Lung (tissue), 12 donors: ENCODE data around the gene HDAC10. TPM values are rescaled to one million over a fixed set of nuclear protein-coding genes. Genes with fewer than 3 reads are reported as not detected.

ENCODE experiments used
- ATAC-seq: fragments of 200-7000 bp; cut with Tn5 transposase; one replicate; pipeline ENCODE4 v1.9.1; 2020; ENCODE audit warnings: moderate number of reproducible peaks; ENCODE audit not compliant: insufficient read depth, low FRiP score
- DNase-seq, 3 donors: peaks; one replicate each; pipeline ENCODE4 v3.0.0-alpha.2; 2013 to 2017
- H3K27ac ChIP-seq, 2 donors: one replicate each; pipeline ENCODE4 v1.5.1; 2013; ENCODE audit warnings: mild to moderate bottlenecking in 2 of 2, moderate library complexity in 2 of 2, control low read depth in 1 of 2, inconsistent platforms in 1 of 2, low read depth in 1 of 2, low read length in 1 of 2
- H3K27me3 ChIP-seq, 3 donors: one replicate each; pipeline ENCODE4 v1.5.1; 2013; ENCODE audit warnings: low read length in 2 of 3; ENCODE audit not compliant: control insufficient read depth in 3 of 3, insufficient read depth in 3 of 3
- H3K36me3 ChIP-seq, 4 donors: one replicate each; pipeline ENCODE4 v1.5.1; 2013; ENCODE audit warnings: low read length in 4 of 4, mild to moderate bottlenecking in 1 of 4, moderate library complexity in 1 of 4; ENCODE audit not compliant: control insufficient read depth in 4 of 4, insufficient read depth in 4 of 4
- H3K4me1 ChIP-seq, 5 donors: one replicate each; pipeline ENCODE4 v1.5.1; 2013; ENCODE audit warnings: low read length in 5 of 5, mild to moderate bottlenecking in 2 of 5, moderate library complexity in 1 of 5; ENCODE audit not compliant: control insufficient read depth in 5 of 5, insufficient read depth in 5 of 5
- H3K4me3 ChIP-seq: one replicate; pipeline ENCODE4 v1.5.1; 2013; ENCODE audit warnings: mild to moderate bottlenecking, control low read depth, moderate library complexity
- H3K9ac ChIP-seq, 2 donors: one replicate each; pipeline ENCODE4 v1.5.1; 2013; ENCODE audit warnings: low read length in 2 of 2, control low read depth in 1 of 2; ENCODE audit not compliant: insufficient read depth in 1 of 2
- H3K9me3 ChIP-seq, 4 donors: one replicate each; pipeline ENCODE4 v1.5.1; 2013; ENCODE audit warnings: low read length in 3 of 4, mild to moderate bottlenecking in 1 of 4, moderate library complexity in 1 of 4; ENCODE audit not compliant: control insufficient read depth in 4 of 4, insufficient read depth in 3 of 4
- WGBS, 2 donors: extraction: QIAGEN DNeasy Blood & Tissue Kit; methylation state at CpG; one replicate each; pipeline ENCODE4 v1.1.7; 2013; 5-methylcytosine and 5-hydroxymethylcytosine counted together
- polyA plus RNA-seq, 2 donors: library from polyadenylated mRNA; stranded (reverse); fragments of 200-250 nt; gene quantifications; one replicate each; pipeline ENCODE4 v1.2.1, GENCODE V29; 2013
- total RNA-seq, 2 donors: library from RNA; depleted of rRNA in 1 of 2; stranded (reverse); fragments of >200 nt in 1 of 2; gene quantifications; one replicate each; pipeline ENCODE4 v1.2.1, GENCODE V29; 2014 to 2021
- TF ChIP-seq, protein P1 (sequence below): IDR thresholded peaks from 2 replicates; pipeline ENCODE4 v1.5.1; 2012; ENCODE audit warnings: mild to moderate bottlenecking; ENCODE audit errors: control extremely low read depth, extremely low read depth
- donor health status: control.
- donor health status: control.
- donor health status: Bipolar disorder and iron deficiency.
- donor health status: healthy.
- donor health status: DM: yes; HTN: yes; CAD: no.

HDAC10 gene
- total and polyA plus RNA-seq, 4 donors, result 32.2 to 53.7 (median 36.3) TPM

DNA sequence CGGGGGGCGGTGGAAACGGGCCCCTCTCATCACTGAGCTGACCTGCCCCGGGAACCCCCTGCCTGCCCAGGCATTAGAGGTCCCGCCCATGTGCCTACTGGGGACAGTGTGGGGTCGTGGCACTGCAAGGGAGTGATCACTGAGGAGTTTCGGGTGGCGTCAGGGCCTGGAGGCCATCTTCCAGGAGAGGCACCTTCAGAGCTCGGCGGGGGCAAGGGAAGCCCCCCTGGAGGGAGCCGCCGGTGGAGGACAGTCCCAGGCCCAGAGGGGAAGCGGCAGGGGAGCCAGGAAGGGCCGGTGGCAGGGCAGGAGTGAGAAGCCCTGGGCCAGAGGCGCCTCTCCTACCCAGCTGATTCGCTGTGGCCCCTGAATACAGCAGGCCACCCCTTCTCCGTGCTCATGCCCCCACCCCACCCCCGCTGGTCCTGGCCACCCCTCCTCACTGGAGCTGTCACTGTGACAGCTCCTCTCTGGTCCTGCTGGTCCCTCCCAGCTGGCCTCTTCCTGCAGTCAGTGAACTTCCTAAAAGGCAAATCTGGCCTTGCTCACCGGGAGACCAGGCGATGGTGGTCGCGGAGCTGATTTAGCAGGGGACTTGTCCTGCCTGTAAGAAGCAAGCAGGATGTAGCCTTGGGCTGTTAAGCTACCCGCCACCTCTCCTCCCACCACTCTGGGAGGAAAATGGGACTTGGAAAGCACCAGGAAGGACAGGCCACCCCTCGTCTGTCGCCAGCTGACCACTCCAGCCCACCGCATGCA is 21.2 kb upstream of the HDAC10 start:
- DNase-seq (peak in 1 of 3 donors; percentile 38), ATAC-seq (no peak)
- no peaks in the 10 kb centered on the region for H3K27me3 ChIP-seq
- H3K27ac ChIP-seq, result no peak overlapping the region
- no peak overlapping the region for H3K9ac ChIP-seq
- H3K4me1 ChIP-seq, result peaks cover 0 to 30% (median 18%) of the 10 kb centered on the region in 5 donors
- TF ChIP-seq, protein P1, sequence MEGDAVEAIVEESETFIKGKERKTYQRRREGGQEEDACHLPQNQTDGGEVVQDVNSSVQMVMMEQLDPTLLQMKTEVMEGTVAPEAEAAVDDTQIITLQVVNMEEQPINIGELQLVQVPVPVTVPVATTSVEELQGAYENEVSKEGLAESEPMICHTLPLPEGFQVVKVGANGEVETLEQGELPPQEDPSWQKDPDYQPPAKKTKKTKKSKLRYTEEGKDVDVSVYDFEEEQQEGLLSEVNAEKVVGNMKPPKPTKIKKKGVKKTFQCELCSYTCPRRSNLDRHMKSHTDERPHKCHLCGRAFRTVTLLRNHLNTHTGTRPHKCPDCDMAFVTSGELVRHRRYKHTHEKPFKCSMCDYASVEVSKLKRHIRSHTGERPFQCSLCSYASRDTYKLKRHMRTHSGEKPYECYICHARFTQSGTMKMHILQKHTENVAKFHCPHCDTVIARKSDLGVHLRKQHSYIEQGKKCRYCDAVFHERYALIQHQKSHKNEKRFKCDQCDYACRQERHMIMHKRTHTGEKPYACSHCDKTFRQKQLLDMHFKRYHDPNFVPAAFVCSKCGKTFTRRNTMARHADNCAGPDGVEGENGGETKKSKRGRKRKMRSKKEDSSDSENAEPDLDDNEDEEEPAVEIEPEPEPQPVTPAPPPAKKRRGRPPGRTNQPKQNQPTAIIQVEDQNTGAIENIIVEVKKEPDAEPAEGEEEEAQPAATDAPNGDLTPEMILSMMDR, result no peak
- H3K36me3 ChIP-seq, result peaks cover 0 to 20% (median 4%) of the 10 kb centered on the region in 4 donors
- no peak overlapping the region for H3K4me3 ChIP-seq
- 41 to 42% methylated on average over 20 to 26 of the region's 26 CpGs for WGBS, 2 donors
- no peaks in the 10 kb centered on the region for H3K9me3 ChIP-seq

DNA sequence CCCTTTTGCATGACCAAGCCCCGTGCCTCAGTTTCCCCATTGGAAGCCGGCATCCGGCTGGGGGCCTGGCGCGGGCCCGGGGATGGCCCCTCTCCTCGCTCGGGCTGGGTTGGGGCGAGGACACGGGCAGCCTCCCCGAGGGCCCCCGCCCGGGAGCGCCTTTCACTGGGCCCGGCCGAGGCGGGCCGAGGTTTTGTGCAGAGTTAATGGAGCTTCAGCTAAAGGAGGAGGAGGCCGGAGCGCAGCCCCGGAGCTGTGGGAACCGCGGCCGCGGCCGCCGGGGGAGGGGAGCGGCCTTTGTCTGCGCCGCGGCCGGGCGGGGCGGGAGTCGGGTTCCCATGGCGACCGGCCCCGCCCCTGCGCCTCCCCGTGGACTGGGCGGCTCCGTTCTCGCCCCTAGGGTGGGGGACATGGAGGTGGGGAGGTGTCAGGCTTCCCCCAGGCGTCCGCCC is 20.5 kb upstream of the HDAC10 start:
- Histone ChIP-seq H3K4me3 (peak overlapping the region; percentile 4), H3K36me3 (peaks cover 0 to 20% (median 4%) of the 10 kb centered on the region in 4 donors), H3K4me1 (peaks cover 0 to 30% (median 18%) of the 10 kb centered on the region in 5 donors), H3K27me3 (no peaks in the 10 kb centered on the region), H3K9ac (no peak overlapping the region), H3K9me3 (no peaks in the 10 kb centered on the region), H3K27ac (no peak overlapping the region)
- TF ChIP-seq, protein P1, result no peak
- DNase-seq (peak in 2 of 3 donors; percentile 61 to 65), ATAC-seq (peak; percentile 5)
- WGBS, 2 donors, result 0 to 1% methylated on average over 32 to 45 of the region's 45 CpGs

DNA sequence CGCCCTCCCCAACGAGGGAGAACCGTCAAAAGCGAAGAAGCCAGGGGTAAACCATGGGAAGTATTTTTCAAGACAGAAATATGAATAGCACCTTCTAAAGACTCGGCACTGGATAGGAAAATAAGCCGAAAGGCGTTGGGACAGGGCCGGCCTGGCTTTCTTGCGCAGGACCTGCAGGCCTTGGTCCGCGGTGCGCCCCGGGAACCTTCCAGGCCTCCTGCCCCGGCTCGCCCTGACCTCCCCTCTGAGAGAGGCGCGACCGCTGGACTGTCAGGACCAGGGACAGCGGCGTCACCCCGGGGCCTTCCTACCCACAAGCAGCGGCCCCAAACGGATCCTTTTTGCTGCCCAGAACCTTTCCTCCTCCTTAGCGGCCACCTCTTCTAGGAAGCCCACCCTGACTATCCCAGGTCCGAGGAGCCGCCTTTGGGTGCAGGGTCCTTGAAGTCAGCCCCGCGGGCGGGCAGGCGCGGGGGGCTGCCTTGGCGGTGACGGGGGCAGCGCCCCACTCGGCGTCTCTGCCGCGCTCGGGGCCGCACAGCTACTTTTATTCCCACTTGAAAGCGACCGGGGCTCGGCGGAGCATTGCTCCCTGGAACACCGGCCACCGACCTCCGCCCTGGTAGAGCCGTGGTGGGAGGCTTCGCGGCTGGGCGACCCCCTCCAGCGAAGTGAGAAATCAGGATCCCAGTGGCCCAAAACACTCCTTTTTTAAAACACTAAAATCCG is 19.8 kb upstream of the HDAC10 start:
- peaks cover 0 to 30% (median 18%) of the 10 kb centered on the region in 5 donors for H3K4me1 ChIP-seq

More for the DNA sequence above, 19.8 kb upstream of the HDAC10 start:
- ATAC-seq, result peak; percentile 38
- Histone ChIP-seq H3K27me3 (no peaks in the 10 kb centered on the region), H3K4me3 (peak overlapping the region; percentile 12), H3K27ac (peak overlapping the region; percentile 46 to 62), H3K9me3 (no peaks in the 10 kb centered on the region), H3K36me3 (peaks cover 0 to 13% (median 4%) of the 10 kb centered on the region in 4 donors), H3K9ac (no peak overlapping the region)
- WGBS, 2 donors, result 1% methylated on average over 53 of the region's 53 CpGs
- DNase-seq, result peak; percentile 59 to 75 (median 75)
- TF ChIP-seq, protein P1, result no peak
